Aorta (tissue), 5 donors: Measurements from ENCODE around the gene MTUS2. TPM values are rescaled to one million over a fixed set of nuclear protein-coding genes. Genes with fewer than 3 reads are reported as not detected.

ENCODE experiments used
- ATAC-seq: fragments of 200-7000 bp; cut with Tn5 transposase; one replicate; pipeline ENCODE4 v1.9.1; 2022; ENCODE audit warnings: moderate library complexity; ENCODE audit not compliant: low FRiP score
- DNase-seq, 2 donors: peaks; one replicate each; pipeline ENCODE4 v3.0.0-alpha.2; 2020
- H3K27ac ChIP-seq, 2 donors: one replicate each; pipeline ENCODE4 v1.5.1; 2013; ENCODE audit warnings: low read length in 2 of 2, mild to moderate bottlenecking in 2 of 2, moderate library complexity in 2 of 2, control low read depth in 1 of 2, inconsistent platforms in 1 of 2, low read depth in 1 of 2
- H3K27me3 ChIP-seq, 2 donors: one replicate each; pipeline ENCODE4 v1.6.1; 2013; ENCODE audit warnings: control low read depth in 1 of 2, low read length in 1 of 2, mild to moderate bottlenecking in 1 of 2, moderate library complexity in 1 of 2; ENCODE audit not compliant: insufficient read depth in 2 of 2, control insufficient read depth in 1 of 2
- H3K36me3 ChIP-seq, 2 donors: one replicate each; pipeline ENCODE4 v1.6.1; 2013; ENCODE audit warnings: control low read depth in 1 of 2, low read length in 1 of 2, mild to moderate bottlenecking in 1 of 2; ENCODE audit not compliant: insufficient read depth in 2 of 2, control insufficient read depth in 1 of 2
- H3K4me1 ChIP-seq, 2 donors: one replicate each; pipeline ENCODE4 v1.6.1; 2013; ENCODE audit warnings: low read length in 2 of 2, control low read depth in 1 of 2, mild to moderate bottlenecking in 1 of 2, moderate library complexity in 1 of 2; ENCODE audit not compliant: insufficient read depth in 2 of 2, control insufficient read depth in 1 of 2
- H3K4me3 ChIP-seq, 2 donors: one replicate each; pipeline ENCODE4 v1.5.1; 2013; ENCODE audit warnings: low read length in 2 of 2, control low read depth in 1 of 2, mild to moderate bottlenecking in 1 of 2
- H3K9me3 ChIP-seq: one replicate; pipeline ENCODE4 v1.6.1; 2013; ENCODE audit warnings: mild to moderate bottlenecking, low read length; ENCODE audit not compliant: control insufficient read depth
- WGBS, 2 donors: extraction: QIAGEN DNeasy Blood & Tissue Kit; methylation state at CpG; one replicate each; pipeline ENCODE4 v1.1.7; 2013; 5-methylcytosine and 5-hydroxymethylcytosine counted together
- intact Hi-C, 2 donors: fragments of 100-400 bp; cut with DNase I; formaldehyde crosslinking; loops; one replicate each; pipeline versions ENCODE4 v1.14.2 to v1.15.0; 2022
- polyA plus RNA-seq, 2 donors: library from polyadenylated mRNA; stranded (reverse); fragments of 200-250 nt; gene quantifications; one replicate each; pipeline ENCODE4 v1.2.3, GENCODE V29; 2013
- total RNA-seq, 2 donors: library from RNA; stranded (reverse); fragmentation: NEBNext Ultra II Directional; extraction: Animal tissue kit (Norgen Biotek cat#: 25700); gene quantifications; one replicate each; pipeline ENCODE4 v1.2.1, GENCODE V29; 2021
- donor health status: healthy with polysubstance abuse.
- donor health status: Bipolar disorder and iron deficiency.
- donor health status: DM: no; HTN: no; CAD: no.
- donor health status: DM: no; HTN: no; CAD: no.
- donor health status: DM: yes; HTN: yes; CAD: no.

MTUS2 gene
- total and polyA plus RNA-seq, 4 donors: 3.5 to 12.1 (median 8.6) TPM

GRCh38 chr13:28889086-28889732 is 69.1 kb downstream of the MTUS2 start:
- no peak for DNase-seq
- WGBS, 2 donors: 74 to 78% methylated on average over 6 of the region's 6 CpGs
- intact Hi-C loops: no loop called here
- no peak for ATAC-seq
- no peaks in the 10 kb centered on the region for H3K27me3 ChIP-seq
- no peaks in the 10 kb centered on the region for H3K9me3 ChIP-seq
- H3K27ac ChIP-seq: no peak overlapping the region
- no peak overlapping the region for H3K4me3 ChIP-seq
- no peaks in the 10 kb centered on the region for H3K36me3 ChIP-seq
- peaks cover 2 to 6% of the 10 kb centered on the region in 2 donors for H3K4me1 ChIP-seq

- H3K4me3 ChIP-seq: no peak overlapping the region
- DNase-seq (no peak), ATAC-seq (no peak)
- H3K9me3 ChIP-seq: no peaks in the 10 kb centered on the region
- peaks cover 0 to 8% of the 10 kb centered on the region in 2 donors for H3K4me1 ChIP-seq
- H3K27me3 ChIP-seq: no peaks in the 10 kb centered on the region
- H3K27ac ChIP-seq: no peak overlapping the region
- intact Hi-C loops: no loop called here
- no peaks in the 10 kb centered on the region for H3K36me3 ChIP-seq
- WGBS, 2 donors: 84 to 87% methylated on average over 3 of the region's 3 CpGs
Measured at GRCh38 chr13:28890712-28891111, 70.6 kb downstream of the MTUS2 start.

- Histone ChIP-seq H3K4me3 (no peak overlapping the region), H3K27ac (no peak overlapping the region), H3K4me1 (no peaks in the 10 kb centered on the region), H3K9me3 (no peaks in the 10 kb centered on the region), H3K36me3 (no peaks in the 10 kb centered on the region), H3K27me3 (no peaks in the 10 kb centered on the region)
- no peak for DNase-seq
- no peak for ATAC-seq
- 88 to 92% methylated on average over 2 of the region's 2 CpGs for WGBS, 2 donors
- intact Hi-C loops: no loop called here
Measured at GRCh38 chr13:28918030-28918429, 97.9 kb downstream of the MTUS2 start.

- DNase-seq (no peak), ATAC-seq (no peak)
- intact Hi-C loops: loop anchor here in 1 of 2 donors (2.0 kb wide), 1 partner anchor 40 kb away; no protein-coding TSS in a partner anchor
Measured at GRCh38 chr13:28922341-28922740, 102.2 kb downstream of the MTUS2 start.

GRCh38 chr13:28935104-28935503 is 115.0 kb downstream of the MTUS2 start:
- ATAC-seq (no peak), DNase-seq (no peak)
- H3K9me3 ChIP-seq: no peaks in the 10 kb centered on the region
- no peak overlapping the region for H3K4me3 ChIP-seq
- intact Hi-C loops: loop anchor here in 1 of 2 donors (5.0 kb wide), 1 partner anchor 113 kb away; the partner anchor contains the start of gene MTUS2
- H3K36me3 ChIP-seq: no peaks in the 10 kb centered on the region
- H3K4me1 ChIP-seq: peaks cover 2% of the 10 kb centered on the region in 2 donors
- H3K27ac ChIP-seq: no peak overlapping the region
- H3K27me3 ChIP-seq: no peaks in the 10 kb centered on the region
- 80 to 82% methylated on average over 2 of the region's 2 CpGs for WGBS, 2 donors

More at GRCh38 chr13:28922341-28922740, 102.2 kb downstream of the MTUS2 start:
- Histone ChIP-seq H3K4me1 (no peaks in the 10 kb centered on the region), H3K9me3 (no peaks in the 10 kb centered on the region), H3K36me3 (no peaks in the 10 kb centered on the region), H3K27me3 (no peaks in the 10 kb centered on the region), H3K27ac (no peak overlapping the region), H3K4me3 (no peak overlapping the region)
- 63 to 65% methylated on average over 6 of the region's 6 CpGs for WGBS, 2 donors

GRCh38 chr13:28942906-28943305 is 122.8 kb downstream of the MTUS2 start:
- Histone ChIP-seq H3K27me3 (no peaks in the 10 kb centered on the region), H3K4me3 (no peak overlapping the region), H3K4me1 (peaks cover 4 to 9% of the 10 kb centered on the region in 2 donors), H3K9me3 (no peaks in the 10 kb centered on the region), H3K27ac (peak overlapping the region in 1 of 2 donors; percentile 90), H3K36me3 (no peaks in the 10 kb centered on the region)
- ATAC-seq (no peak), DNase-seq (no peak)
- 5% methylated on average over 2 of the region's 2 CpGs for WGBS, 2 donors
- intact Hi-C loops: no loop called here

- no peaks in the 10 kb centered on the region for H3K9me3 ChIP-seq
- peaks cover 0 to 2% of the 10 kb centered on the region in 2 donors for H3K4me1 ChIP-seq
- 85 to 89% methylated on average over 4 of the region's 4 CpGs for WGBS, 2 donors
- ATAC-seq: no peak
- no peaks in the 10 kb centered on the region for H3K36me3 ChIP-seq
- no peaks in the 10 kb centered on the region for H3K27me3 ChIP-seq
- no peak overlapping the region for H3K27ac ChIP-seq
- DNase-seq: no peak
- no peak overlapping the region for H3K4me3 ChIP-seq
- intact Hi-C loops: no loop called here
Measured at GRCh38 chr13:28953714-28954418, 133.7 kb downstream of the MTUS2 start.

- H3K9me3 ChIP-seq: no peaks in the 10 kb centered on the region
- H3K27ac ChIP-seq: no peak overlapping the region
- no peak overlapping the region for H3K4me3 ChIP-seq
- ATAC-seq (no peak), DNase-seq (no peak)
- no peaks in the 10 kb centered on the region for H3K36me3 ChIP-seq
- H3K4me1 ChIP-seq: peaks cover 0 to 2% of the 10 kb centered on the region in 2 donors
- intact Hi-C loops: no loop called here
- WGBS, 2 donors: 89 to 94% methylated on average over 5 of the region's 5 CpGs
- no peaks in the 10 kb centered on the region for H3K27me3 ChIP-seq
Measured at GRCh38 chr13:28954419-28954725, 134.2 kb downstream of the MTUS2 start.

- intact Hi-C loops: no loop called here
- Histone ChIP-seq H3K36me3 (no peaks in the 10 kb centered on the region), H3K27me3 (no peaks in the 10 kb centered on the region), H3K4me3 (no peak overlapping the region), H3K9me3 (no peaks in the 10 kb centered on the region), H3K27ac (no peak overlapping the region), H3K4me1 (peaks cover 0 to 2% of the 10 kb centered on the region in 2 donors)
- ATAC-seq (no peak), DNase-seq (no peak)
- WGBS, 2 donors: 59 to 63% methylated on average over 5 of the region's 5 CpGs
Measured at GRCh38 chr13:28954810-28955209, 134.7 kb downstream of the MTUS2 start.
